GM18508 (cell line): ENCODE results near the gene KRTAP5-7.
"Not testable (repeated sequence)": the region's sequence is repeated elsewhere in the genome, so short reads cannot be mapped to it uniquely, and the experiment has no call there.

Source experiments
- ATAC-seq: cut with Tn5 transposase; IDR thresholded peaks from one replicate; pipeline ENCODE4 v1.9.1; 2021; ENCODE audit warnings: moderate number of reproducible peaks; ENCODE audit not compliant: insufficient read depth, unreplicated experiment

The KRTAP5-7 gene

DNA sequence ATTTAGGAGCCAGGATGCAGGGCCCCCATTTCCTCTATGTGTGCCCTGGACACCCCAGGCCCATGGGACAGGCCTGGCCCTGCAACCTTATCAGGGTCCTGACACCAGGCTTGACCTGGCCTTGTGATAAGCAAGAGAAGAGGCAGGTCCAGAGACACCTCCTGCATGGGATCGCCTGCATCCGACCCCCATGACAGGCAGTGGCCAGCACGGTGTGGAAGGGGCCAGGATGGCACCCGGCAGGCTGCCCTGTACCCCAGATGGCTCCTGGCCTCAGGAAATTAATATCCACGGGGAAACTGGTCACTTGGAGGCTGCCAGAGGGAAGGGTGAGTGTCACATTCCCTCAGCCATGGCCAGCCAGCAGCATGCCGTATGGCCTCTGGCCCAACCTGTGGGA is 27.9 kb downstream of the KRTAP5-7 start:
- no peak for ATAC-seq

DNA sequence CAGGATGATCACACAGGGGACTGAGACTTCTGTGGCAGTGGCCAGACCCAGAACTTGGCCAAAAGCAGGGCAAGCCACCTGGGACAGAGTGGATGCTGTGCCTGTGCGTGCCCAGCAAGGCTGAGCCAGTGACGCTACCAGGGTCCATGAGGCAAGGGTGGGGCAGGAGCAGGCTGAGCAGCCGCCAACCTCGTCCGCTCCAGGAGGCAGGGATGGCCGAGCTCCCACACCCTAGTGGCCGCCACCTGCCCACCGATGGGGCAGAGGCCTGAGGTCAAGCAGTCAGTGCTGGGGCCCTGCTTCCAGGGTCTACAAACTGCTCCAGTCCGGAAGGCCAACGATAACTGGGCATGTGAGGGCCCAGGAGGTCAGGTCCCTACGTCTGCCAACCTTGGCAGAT is 28.4 kb downstream of the KRTAP5-7 start:
- no peak for ATAC-seq

DNA sequence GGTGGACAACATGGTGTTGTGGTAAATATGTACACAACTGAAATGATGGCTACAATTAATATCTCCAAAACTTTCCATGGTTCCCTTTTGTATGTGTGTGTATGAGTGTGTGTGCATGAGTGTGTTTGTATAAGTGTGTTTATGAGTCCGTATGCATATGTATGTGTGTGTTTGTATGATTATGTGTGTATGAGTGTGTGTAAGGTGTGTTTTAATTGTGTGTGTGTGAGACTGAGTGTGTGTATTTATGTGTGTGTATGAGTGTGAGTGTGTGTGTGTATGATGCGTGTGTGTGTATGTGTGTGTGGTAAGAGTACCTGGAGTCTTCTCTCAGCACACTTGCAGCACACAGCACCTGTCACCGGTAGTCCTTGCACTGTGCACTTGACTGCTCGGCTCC is 29.0 kb downstream of the KRTAP5-7 start:
- no peak for ATAC-seq

DNA sequence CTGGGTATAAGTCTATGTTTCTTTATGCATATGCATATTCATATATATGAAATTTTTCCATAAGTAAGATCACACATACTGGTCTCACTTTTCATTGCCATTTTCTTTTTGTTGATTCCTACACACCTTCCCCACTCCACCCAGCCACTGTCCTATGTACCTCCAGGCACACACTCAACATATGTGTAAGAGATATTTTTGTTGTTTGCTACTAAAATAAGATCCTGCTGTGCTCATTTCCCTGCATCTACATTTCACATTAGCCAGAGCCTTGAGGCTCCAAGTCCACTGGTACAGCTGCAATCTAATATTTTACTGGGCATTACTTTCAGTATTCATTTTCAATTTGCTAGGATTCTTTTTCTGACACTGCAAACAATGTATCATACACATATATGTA is 30.2 kb downstream of the KRTAP5-7 start:
- ATAC-seq, result no peak

DNA sequence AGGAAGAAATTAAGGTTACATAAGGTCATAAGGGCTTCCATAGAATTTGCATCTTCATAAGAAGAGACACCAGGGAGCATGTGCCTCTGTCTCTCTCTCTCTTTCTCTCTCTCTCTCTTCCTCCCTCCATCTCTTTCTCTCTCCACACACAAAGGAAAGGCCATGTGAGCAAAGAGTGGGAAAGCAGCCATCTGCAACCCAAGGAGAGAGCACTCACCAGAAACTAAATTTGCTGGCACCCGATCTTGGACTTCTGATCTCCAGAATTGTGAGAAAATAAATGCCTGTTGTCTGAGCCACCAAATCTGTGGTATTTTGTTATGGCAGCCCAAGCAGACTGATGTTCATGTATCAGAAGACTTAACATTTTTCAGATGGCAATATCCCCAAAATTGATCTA is 31.9 kb downstream of the KRTAP5-7 start:
- ATAC-seq, result no peak

DNA sequence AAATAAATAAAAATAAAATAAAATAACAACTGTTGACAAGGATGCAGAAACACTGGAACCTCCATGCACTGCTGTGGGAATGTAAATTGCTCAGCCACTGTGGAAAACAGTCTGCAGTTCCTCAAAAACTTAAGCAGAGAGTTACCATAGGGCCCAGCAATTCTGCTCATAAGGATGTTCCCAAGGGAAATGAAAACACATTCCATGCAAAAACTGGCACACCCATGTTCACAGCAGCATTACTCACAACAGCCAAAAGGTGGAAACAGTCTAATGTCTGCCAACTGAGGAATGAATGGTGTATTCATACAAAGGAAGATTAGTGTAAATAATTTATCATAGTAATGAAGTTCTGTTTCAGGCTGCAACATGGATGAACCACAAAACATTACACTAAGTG is 35.1 kb downstream of the KRTAP5-7 start:
- ATAC-seq, result no peak

DNA sequence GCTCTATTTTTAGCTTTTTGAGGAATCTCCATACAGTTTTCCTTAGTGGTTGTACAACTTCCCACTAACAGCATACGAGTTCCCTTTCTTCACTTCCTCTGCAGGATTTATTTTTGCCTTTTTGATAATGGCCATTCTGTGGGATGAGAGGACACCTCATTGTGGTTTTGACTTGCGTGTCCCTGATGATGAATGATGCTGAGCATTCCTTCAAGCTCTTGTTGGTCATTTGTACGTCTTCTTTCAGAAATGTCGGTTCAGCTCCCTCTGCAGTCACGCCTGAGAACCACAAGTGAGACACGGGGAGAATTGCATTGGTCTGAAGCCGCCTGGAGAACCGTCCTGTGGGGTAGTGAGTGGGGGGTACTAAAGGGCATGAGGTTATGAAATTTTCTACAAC is 36.3 kb downstream of the KRTAP5-7 start:
- ATAC-seq, result no peak

DNA sequence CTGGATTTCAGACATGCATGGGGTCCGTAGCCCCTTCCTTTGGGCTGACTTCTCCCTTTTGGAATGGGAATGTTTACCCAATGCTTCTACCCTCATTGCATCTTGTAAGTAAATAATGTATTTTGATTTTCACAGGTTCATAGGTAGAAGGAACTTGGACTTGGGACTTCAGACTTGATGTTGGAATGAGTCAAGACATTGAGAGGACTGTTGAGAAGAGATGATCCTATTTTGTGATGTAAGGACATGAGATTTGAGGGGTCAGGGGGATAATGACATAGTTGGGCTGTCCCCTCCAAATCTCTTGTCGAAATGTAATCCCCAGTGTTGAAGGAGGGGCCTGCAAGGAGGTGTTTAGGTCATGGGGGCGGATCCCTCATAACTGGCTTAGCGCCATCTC is 37.4 kb downstream of the KRTAP5-7 start:
- ATAC-seq, result no peak

DNA sequence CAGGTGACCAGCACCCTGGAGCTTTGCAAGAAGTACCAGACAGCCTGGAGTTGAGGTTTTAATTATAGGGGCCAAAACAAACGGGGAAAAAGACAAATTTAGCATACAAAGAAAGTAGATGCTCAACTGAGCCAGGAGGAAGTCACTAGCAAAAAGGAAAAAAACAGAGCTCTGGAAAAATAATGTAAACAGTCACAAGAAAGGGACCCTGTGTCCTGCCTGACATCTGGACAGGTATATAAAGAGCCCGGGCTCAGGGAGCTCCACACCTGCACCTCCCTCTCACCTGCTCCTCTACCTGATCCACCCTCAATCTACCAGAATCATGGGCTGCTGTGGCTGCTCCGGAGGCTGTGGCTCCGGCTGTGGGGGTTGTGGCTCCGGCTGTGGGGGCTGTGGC is 38.2 kb downstream of the KRTAP5-7 start, which contains the start of gene KRTAP5-10:
Gene KRTAP5-10, plus strand, starts transcription at position 301 of the 400 bp plus-strand sequence. Its CDS starts 25 bp downstream, at position 326.
- ATAC-seq, result no peak

DNA sequence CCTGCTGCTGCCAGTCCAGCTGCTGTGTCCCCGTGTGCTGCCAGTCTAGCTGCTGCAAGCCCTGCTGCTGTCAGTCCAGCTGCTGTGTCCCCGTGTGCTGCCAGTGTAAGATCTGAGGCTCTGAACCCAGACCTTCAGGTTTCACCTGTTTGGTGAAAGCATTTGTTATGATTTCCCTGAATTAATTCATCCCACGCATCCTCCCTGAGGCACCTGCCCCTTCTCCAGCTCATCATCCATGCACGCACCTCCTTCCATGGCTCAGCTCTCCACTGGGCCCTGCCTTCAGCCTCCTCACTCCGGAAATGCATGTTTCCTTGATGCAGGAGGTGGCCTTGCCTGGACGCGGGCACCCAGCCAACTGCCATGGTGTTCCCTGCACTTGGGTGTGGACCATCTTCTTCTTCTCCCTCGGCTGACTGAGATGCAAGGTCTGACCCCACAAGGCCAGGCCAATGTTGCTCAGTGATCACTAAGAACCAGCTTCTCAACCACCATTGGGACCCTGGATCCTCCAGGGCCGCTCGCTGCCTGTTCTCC is 39.1 kb downstream of the KRTAP5-7 start:
- no peak for ATAC-seq

DNA sequence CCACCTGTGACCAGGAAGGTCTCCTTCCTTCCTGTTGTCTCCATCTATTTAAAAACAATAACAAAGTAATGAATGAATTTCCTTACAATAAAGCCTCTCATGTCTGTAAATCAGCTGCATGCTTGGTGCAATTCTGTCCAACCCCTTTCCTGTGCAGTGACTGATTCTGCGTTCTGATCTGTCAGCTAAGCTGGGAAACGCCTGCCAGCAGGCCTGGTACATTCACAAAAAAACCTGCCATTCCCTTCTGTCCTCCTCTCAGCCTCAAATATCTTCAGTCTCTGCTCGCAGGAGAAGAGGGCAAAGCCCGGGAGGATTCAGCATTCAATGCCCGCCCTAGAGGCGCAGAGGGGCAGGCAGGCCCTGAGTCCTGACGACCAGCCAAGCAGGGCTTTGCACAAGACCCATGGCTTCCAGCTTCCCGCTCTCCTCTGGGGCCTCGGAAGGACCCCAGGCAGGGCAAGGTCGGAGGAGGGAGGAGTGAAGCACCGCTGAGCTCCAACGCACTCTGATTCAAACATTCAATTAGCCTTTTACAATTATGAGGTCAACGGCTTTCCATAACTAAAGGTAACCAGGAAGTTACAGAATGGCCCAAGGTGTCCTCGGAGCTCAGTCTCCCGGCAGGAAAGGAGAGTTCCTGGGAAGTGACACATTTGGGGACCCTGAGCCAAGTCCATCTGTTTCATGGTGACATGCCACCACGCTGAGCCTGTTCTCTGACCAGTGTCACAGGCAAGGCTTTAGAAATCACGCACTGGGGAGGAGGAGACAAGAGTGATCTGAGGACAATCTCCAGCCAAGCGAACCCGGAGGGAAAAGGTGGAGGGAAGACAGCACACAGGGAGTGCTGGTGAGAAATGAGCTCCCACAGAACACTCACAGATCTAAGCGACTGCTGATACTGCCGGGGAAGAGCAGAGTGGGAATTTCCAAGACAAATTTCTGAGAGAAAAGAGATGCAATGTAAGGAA is 39.8 kb downstream of the KRTAP5-7 start:
- ATAC-seq, result not testable (repeated sequence)

DNA sequence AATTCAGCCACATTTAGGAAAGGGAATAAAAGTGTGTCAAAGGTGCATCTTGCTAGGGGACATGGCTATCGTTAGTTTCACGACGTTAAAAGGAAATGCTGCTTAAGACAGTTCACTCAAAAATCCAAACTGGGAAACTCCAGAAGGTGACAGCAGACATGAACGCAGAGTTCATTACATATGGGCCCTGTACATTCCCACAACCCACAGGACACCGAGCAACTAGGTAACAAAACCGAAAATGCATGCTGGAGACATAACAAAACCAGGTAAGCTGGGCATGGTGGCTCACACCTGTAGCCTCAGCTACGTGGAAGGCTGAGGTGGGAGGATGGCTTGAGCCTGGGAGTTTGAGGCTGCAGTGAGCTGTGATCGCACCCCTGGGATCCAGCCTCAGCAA is 40.6 kb downstream of the KRTAP5-7 start:
- not testable (repeated sequence) for ATAC-seq

DNA sequence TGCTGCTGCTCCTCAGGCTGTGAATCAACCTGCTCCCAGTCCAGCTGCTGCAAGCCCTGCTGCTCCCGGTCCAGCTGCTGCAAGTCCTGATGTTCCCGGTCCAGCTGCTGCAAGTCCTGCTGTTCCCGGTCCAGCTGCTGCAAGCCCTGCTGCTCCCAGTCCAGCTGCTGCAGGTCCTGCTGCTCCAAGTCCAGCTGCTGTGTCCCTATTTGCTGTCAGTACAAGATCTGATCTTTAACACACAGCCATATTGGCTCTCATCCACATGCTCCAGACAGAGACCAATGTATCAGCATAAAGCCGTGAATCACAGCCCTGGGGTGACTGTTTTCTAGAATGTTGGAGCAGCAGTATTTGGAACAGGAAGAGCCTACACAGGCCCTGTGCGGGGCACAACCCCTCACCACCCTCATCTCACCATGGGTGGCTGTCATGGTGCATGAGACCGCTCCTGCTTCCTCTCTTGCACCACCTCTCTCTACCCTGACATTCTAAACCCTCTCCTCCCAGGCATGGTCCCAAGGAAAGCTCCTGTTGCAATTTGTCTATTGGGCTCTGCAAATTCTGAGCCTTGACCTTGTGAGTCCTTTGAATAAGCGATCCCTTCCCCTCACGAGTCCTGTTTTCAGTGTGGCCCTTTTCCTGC is 41.8 kb downstream of the KRTAP5-7 start:
- ATAC-seq, result no peak

DNA sequence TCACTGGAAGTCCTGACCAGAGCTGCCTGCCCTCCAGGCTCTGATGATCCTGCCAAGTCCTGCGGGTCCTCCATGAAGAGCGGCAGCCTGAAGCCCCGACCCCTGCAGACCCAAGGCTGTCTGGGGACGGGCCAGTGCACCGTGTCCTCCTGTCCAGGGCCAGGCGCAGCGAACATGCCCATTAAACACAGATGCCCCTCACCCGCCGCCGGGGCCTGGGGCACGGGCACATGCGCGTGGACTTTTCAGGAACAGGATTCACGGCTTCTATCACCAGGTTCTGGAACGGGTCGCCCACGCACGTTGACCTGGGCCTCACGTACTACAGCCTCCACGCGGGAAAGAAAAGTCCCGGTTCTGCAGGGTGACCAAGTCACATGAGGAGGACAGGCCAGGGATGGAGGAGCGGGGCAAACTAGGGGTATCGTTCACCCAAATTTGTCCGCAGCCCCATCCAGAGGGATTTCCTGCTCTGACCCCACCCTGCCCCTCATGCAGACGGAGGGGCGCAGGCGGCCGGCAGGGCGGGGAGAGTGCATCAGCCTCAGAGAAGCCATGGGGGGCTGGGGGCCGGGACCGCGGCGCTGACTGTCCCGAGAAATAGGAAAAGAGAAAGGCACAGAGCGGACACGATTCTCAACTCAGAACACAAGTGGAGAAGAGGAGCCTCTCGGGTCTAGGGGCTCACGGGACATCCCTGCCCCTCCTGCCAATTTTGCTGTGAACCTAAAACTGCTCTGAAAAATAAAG is 44.2 kb downstream of the KRTAP5-7 start:
- not testable (repeated sequence) for ATAC-seq

DNA sequence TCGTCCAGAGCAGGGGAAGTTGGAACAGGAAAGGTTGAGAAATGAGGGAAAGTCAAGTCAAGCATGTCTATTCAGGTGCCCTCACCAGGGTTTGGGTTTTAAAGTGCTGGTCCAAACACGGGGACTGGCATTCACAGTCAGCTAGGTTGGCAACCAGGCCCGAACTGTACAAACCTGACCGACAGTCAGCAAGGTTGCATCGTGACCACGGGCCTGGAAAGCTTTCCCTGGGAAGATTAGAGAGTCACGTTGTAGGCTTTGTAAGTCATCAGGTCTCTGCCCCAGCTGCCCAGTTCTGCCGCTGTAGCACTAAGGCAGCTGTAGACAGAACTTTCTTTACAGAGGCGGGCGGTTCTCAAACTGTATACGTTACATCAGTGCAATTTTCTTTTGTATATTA is 45.7 kb downstream of the KRTAP5-7 start:
- no peak for ATAC-seq

DNA sequence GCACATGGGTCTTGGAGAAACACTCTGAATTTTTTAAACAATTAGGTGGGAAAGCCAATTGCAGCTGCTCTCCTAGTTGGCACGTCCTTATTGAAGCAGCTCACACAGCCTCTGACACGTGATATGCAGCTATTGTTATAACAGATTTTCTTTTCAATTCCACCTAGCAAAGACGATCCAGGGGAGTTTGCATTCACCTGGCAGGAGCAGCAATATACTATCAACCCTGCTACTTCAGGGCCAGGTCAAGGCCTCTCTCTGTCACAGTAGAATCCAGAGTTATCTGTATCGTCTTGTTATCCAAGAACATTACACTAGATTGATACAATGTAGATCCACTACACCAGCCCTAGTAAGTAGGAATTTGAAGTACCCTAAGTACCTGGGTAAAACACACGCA is 47.4 kb downstream of the KRTAP5-7 start:
- ATAC-seq, result no peak

DNA sequence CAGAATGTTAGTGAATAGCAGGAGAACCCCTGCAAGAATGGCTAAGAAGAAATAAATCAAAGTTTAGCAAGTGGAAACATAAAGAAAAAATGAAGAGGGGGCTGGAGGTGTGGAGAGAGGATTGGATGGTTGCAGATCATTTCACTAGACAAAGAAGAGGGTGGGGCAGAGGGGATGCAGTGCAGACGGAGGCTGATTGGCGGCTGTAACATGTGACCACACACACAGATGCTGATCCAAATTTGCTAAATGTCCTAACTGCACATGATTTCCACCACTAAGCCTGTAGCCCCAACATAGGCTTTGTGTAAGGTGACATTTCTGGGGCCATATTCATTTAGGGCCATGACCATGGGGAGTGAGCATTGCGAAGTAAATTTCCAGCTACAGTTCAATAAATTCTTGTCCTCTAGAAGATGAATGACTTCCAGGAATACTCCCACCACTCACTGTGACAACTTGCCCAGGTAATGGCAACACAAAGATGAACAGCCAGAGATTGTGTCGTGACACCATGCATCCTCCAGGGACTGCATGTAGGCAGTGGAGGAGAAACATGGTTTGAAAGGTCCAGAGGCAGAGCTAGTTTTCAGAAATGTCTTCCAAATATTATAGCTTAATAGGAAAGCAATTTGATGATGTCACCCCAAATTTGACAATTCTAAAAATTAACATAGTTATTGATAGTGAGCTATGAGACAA is 48.8 kb downstream of the KRTAP5-7 start:
- no peak for ATAC-seq

DNA sequence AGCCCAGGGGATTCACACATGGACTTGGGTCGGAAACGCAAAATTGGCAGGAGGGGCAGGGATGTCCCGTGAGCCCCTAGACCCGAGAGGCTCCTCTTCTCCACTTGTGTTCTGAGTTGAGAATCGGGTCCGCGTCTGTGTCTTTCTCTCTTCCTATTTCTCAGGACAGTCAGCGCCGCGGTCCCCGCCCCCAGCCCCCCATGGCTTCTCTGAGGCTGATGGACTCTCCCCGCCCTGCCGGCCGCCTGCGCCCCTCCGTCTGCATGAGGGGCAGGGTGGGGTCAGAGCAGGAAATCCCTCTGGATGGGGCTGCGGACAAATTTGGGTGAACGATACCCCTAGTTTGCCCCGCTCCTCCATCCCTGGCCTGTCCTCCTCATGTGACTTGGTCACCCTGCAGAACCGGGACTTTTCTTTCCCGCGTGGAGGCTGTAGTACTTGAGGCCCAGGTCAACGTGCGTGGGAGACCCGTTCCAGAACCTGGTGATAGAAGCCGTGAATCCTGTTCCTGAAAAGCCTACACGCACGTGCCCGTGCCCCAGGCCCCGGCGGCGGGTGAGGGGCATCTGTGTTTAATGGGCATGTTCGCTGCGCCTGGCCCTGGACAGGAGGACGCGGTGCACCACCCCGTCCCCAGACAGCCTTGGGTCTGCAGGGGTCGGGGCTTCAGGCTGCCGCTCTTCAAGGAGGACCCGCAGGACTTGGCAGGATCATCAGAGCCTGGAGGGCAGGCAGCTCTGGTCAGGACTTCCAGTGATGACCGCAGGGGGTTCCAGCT is 49.8 kb downstream of the KRTAP5-7 start:
- not testable (repeated sequence) for ATAC-seq

DNA sequence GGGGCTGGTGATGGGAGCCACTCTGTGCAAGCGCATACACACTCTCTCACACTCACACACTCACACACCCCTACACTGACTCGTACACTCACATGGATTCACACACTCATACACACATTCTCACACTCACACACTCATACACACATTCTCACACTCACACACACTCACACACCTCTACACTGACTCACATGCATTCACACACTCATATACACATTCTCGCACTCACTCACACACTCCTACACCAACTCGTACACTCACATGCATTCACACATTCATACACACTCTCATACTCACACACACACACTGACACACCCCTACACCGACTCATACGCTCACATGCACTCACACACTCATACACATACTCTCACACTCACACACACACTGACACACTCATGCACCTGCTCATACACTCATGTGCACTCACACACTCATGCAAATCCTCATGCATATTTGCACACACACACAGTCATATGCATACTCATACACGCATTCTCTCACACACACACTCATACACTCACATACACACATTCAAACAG is 50.5 kb downstream of the KRTAP5-7 start:
- no peak for ATAC-seq
